Stimulated activated CD4-positive, alpha-beta T cell treated with anti-CD3 and anti-CD28 coated beads, Interleukin-15, amount 100 ng/mL, for 1 hour (primary cell): ENCODE results near the gene MAD2L1BP.
"Not testable (repeated sequence)": the region's sequence is repeated elsewhere in the genome, so short reads cannot be mapped to it uniquely, and the experiment has no call there.

Source experiments
- DNase-seq, 2 donors: peaks; one replicate each; pipeline ENCODE4 v3.0.0-alpha.2; 2020; ENCODE audit warnings: low read depth in 1 of 2, low spot score in 1 of 2

The MAD2L1BP gene, protein sequence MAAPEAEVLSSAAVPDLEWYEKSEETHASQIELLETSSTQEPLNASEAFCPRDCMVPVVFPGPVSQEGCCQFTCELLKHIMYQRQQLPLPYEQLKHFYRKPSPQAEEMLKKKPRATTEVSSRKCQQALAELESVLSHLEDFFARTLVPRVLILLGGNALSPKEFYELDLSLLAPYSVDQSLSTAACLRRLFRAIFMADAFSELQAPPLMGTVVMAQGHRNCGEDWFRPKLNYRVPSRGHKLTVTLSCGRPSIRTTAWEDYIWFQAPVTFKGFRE

DNA sequence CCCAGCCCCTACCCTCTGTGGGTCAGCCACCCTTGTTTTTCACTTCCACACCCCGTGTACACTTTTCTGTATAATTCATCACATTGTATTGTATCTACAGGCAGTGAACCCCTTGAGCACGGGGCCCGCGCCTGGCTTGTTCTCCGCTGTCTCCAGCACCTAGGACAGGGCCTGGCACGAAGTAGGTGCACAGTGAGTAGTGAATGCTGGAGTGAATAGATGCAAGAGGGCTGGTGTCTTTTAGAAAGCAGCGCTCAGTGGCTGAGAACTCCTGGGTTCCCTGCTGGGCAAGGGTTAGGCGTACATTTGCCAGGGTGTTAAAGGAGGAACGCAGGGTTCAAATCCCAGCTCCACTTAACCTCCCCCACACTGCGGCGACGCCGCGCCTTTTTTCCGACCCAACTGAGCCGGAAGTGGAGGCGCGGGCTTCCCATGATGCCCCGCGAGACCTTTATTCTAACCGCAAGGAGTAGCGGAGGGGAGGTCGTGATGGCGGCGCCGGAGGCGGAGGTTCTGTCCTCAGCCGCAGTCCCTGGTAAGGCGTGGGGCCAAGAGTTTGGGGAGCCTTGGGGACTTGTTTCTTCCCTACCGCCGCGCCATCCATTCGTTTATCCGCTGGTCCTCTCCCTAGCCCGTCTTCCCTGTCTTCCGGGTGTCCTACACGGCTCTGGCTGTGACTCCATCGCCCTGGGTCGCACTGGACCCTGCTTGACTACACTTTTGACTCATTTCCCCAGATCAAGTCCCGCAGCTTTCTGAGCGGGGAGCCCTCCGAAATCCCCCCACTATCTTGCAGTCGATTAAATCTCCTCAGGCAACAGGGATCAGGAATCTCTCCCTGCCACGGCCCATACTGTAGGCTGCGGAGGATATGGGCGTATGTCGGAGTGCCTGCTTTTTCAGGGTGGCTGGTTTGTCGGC is at the start of gene MAD2L1BP:
Gene MAD2L1BP (plus strand): TSS at position 454 of the 921 bp plus-strand sequence. CDS start 36 bp downstream, at position 490.
- DNase-seq: peak; percentile 78 to 81

DNA sequence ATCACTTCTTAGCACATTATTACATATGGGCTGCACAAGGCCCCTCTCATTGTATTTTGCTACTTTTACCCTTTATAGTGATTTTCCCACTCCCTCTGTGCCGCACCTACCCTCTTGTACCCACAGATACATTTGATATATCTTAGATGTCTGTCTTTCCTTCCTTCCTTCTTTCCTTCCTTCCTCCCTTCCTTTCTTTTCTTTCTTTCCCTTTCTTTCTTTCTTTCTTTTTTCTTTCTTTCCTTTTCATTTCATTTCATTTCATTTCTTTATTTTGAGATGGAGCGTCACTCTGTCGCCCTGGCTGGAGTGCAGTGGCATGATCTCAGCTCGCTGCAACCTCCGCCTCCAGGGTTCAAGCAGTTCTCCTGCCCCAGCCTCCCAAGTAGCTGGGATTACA is 47.4 kb upstream of the MAD2L1BP start:
- no peak for DNase-seq

DNA sequence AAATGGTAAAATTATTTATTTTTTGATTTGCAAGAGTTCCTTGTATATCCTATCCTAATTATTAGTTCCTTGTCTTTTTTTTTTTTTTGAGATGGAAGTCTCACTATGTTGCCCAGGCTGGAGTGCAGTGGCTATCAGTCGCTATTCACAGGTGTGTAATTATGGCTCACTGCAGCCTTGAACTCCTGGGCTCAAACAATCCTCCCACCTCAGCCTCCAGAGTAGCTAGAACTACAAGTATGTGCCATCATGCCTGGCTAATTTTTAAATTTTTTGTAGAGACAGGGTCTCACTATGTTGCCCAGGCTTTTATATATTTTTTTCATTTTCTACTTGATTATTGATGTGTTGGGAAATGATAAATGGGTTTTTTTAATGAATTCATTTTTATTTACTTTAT is 46.1 kb upstream of the MAD2L1BP start:
- not testable (repeated sequence) for DNase-seq

DNA sequence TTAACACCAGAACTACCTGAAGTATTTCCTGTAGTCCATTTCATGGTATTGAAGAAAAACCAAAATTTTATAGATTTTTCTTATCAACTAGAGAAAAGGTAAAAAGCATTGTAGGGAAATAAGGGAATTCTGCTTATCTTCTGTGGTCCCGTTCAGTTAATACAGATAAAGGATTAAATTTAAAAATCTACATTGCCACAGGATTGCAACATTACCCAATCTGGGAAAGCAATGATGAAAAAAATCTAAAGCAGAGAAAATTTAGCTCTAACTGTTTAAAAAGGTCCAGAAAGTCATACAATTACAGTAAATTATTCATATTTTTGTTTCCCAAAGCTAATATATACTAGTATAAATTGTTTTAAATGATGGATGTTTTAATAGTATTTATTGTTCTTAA is 41.7 kb upstream of the MAD2L1BP start:
- DNase-seq: no peak

DNA sequence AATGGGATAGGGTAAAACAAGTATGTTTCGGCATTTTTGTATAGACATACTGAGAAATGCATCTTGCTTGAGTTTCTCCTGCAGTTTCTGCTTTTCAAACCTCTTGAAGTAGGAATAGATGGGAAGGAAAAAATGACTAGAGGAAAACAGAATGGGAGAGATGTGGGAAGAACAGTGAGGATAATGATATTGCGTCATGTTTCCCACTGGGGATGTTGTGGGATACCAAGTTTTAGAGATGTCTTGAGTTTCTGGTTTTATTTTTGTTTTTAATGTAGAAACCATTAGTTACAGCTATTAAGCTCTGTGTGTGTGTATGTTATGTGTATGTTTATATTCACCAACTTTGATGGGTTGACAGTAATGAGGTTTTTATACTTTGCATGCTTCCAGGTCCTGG is 35.0 kb upstream of the MAD2L1BP start:
- DNase-seq: no peak

DNA sequence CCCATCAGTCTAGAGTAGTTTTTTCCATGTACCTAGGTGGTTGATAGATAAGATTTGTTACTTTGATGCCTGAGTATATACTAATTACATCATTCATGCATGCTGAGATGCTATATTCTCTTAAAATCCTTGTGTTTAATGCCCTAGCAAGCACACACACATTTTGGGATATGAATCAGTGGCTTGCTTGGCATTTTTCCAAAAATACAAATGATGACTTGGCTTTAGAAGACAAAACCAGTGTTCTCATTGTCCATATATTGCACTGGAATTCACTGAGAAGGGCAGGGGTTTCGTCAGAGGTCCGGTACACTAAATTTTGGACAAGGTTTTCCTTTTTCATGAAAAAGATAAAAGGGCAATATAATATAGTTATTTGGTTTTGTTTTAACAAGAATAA is 31.5 kb upstream of the MAD2L1BP start:
- no peak for DNase-seq

DNA sequence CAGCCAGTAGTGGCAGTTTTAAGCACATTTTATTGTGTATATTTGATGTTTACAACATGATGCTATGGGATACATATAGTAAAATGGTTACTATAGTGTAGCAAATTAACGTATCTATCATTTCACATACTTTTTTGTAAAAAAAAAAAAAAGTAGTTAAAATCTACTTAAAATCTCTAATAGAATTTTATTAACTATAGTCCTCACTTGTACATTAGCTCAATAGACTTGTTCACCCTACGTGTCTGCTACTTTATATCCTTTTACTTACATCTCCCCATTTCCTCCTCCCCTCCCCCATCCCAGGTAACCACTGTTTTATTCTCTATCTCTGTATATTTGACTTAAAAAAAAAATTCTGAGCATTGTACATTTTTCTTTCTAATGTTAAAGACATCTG is 29.6 kb upstream of the MAD2L1BP start:
- DNase-seq: no peak

DNA sequence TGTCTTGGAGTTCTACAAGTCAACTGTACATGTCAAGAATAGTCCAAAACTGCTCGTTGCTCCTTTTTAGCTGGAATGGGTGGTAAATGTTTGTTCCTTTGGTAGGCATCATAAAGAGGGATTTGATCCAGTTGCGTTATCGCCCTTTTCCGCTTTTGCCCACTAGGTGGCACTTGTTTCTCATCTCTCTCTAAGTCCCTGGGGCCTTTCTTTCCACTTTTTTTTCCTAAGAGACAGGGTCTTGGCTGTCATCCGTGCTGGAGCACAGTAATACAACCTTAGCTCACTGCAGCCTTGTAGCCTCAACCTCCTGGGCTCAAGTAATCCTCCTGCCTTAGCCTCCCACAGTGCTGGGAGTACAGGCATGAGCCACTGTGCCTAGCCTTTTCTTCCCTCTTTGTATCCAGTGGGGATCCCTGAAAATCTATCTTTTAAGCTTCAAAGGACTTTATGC is 27.3 kb upstream of the MAD2L1BP start:
- DNase-seq: peak; percentile 13 to 40

DNA sequence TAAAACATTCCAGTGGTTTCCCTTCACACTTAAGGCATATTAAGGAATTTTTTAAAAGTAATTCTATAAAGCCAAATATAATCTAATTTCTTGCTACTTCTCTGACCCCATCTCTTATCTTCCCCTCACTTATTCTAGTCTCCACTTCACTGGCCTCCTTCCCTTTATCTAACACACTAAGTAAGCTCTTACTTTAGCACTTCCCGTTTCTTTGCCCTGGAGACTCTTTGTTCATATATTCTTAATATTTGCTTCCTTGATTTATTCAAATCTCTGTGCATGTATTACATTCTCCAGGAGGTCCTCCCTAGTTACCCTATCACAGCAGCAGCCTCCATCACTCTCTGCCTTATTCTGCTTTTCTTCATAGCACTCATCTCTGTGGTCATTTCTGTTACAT is 26.8 kb upstream of the MAD2L1BP start:
- DNase-seq: no peak

DNA sequence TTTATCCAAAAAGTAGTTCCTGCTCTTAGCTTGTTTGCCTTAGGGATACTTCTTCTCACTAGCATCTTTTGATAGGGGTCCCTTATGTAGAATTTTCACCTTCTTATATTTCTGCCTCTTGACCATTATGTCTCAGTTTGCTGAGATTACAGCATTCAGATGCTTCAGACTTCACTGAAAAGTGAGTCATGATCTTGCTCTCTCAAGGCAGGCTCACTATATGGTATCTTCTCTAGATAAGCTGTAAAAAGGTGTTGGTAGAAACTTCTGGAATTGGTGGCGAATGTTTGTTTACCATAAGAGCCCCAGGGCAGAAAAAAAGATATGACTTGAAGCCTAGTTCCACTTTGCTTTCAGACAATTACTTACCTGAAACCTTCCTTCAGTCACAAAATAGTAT is 26.2 kb upstream of the MAD2L1BP start:
- no peak for DNase-seq

DNA sequence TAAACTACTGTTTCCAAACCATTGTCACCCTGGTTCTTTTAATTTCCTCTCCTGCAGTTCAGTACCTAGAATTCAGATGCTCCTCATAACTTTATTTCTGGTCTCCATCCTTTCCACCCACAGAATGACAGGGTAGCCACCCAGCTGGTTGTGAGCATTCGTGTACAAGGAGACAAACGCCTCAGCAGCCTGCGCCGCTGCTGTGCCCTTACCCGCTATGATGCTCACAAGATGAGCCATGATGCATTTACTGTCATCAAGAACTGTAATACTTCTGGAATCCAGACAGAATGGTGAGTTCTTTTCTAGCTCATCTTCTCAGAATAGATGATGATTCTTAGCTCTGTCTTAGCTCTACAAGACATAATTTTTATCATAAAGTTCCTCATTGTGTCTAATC is 25.2 kb upstream of the MAD2L1BP start:
- DNase-seq: no peak

DNA sequence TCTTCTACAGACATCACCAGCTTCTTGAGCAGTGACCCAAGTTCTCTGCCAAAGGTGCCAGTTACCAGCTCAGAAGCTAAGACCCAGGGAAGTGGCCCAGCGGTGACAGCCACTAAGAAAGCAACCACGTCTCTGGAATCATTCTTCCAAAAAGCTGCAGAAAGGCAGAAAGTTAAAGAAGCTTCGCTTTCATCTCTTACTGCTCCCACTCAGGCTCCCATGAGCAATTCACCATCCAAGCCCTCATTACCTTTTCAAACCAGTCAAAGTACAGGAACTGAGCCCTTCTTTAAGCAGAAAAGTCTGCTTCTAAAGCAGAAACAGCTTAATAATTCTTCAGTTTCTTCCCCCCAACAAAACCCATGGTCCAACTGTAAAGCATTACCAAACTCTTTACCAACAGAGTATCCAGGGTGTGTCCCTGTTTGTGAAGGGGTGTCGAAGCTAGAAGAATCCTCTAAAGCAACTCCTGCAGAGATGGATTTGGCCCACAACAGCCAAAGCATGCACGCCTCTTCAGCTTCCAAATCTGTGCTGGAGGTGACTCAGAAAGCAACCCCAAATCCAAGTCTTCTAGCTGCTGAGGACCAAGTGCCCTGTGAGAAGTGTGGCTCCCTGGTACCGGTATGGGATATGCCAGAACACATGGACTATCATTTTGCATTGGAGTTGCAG is 21.8 kb upstream of the MAD2L1BP start:
- DNase-seq: no peak

DNA sequence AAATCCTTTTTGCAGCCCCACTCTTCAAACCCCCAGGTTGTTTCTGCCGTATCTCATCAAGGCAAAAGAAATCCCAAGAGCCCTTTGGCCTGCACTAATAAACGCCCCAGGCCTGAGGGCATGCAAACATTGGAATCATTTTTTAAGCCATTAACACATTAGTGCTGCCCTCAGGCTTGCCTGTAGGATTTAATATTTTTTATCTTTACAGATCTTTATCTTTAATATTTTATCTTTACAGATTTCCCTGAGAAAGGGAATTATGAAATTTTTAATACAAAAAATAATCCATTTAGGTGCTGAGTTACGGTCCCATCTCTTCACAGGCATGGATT is 21.3 kb upstream of the MAD2L1BP start:
- DNase-seq: no peak

DNA sequence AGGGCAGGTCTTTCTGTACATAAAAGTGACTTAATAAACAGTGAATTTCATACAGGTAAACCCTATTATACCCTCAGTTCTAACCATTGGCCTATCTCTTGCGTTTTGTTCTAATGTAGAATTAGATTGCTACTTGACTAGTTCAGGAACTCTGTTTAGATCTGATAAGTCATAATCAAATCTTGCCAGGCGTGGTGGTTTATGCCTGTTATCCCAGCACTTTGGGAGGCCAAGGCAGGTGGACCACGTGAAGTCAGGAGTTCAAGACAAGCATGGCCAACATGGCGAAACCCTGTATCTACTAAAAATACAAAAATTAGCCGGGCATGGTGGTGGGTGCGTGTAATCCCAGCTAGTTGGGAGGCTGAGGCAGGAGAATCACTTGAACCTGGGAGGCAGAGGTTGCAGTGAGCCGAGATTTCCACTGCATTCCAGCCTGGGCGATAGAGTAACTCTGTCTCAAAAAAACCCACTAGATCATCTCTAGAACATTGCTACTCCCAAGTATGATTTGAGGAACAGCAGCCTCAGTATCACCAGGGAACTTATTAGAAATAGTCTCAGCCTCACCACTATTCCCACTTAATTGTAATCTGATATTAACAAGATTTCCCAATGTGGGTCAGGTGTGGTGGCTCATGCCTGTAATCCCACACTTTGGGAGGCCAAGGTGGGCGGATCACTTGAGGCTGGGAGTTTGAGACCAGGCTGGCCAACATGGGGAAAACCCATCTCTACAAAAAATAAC is 18.7 kb upstream of the MAD2L1BP start:
- no peak for DNase-seq

DNA sequence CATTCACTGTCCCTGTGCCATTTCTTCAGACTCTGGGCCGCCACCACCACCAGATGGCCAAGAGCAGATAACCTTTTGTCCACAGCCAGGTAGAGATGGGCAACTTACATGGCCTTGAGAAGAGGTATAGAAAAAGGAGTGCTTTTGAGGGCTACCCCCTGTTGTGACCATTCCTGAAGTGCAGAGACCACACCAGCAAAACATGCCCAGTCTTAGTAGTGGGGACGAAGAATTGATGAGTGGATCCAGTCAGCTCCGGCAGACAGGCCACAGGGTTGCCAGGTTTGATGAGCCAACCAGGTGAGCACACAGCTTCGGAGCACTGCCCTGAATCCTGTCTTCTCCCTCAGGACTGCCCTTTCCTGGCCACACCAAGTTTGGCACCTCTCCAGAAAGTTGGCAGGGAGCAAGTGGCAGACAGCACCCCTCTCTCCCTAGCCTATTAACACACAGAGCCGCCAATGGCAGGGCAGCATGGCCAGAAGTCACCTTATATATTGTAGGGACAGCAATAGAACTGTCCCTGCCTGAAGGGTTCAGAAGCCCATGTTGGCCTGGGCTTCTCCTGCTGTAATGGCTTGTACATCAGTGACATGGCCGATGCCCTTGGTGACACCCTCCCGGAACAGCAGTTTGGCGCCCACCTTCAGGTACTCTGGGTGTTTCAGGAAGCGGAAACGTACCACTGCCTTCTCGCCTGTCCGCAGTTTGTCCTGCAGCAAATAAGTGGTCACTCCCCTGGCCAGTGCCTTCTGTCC is 14.4 kb upstream of the MAD2L1BP start:
- no peak for DNase-seq

DNA sequence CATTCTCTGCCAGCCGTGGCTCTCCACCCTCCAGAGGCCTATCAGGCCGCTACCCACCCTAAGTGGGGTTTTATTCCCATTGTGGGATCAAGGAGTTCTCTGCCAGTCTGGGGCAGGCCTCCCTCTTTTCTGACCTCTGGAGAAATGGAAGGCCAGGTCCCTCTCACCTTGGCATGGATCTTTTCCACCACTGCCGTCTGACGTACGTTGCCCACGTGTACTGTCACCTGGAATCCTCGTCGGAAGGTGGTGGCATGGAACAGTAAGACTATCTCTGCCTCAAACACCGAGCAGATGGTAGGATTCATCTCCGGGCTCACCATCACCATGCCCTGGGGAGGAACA is 13.8 kb upstream of the MAD2L1BP start:
- DNase-seq: no peak

DNA sequence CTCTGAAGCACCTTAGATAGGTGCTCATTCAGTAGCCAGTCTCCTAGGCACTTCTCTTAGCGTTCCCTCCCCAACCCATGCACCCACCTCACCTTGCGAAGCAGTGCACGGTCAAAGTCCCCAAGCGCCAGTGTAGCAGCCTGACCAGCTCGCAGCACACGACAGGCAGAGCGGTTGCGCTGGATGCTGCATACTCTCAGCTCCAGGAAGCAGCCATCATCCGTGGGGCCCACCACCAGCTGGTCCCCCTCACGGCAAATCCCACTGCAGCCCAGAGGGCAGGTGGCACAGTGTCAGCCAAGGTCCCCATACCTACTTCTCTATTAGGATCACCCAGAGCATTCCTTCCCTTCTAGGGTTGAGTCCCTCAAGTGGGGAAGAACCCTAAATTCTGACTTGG is 13.1 kb upstream of the MAD2L1BP start:
- no peak for DNase-seq

DNA sequence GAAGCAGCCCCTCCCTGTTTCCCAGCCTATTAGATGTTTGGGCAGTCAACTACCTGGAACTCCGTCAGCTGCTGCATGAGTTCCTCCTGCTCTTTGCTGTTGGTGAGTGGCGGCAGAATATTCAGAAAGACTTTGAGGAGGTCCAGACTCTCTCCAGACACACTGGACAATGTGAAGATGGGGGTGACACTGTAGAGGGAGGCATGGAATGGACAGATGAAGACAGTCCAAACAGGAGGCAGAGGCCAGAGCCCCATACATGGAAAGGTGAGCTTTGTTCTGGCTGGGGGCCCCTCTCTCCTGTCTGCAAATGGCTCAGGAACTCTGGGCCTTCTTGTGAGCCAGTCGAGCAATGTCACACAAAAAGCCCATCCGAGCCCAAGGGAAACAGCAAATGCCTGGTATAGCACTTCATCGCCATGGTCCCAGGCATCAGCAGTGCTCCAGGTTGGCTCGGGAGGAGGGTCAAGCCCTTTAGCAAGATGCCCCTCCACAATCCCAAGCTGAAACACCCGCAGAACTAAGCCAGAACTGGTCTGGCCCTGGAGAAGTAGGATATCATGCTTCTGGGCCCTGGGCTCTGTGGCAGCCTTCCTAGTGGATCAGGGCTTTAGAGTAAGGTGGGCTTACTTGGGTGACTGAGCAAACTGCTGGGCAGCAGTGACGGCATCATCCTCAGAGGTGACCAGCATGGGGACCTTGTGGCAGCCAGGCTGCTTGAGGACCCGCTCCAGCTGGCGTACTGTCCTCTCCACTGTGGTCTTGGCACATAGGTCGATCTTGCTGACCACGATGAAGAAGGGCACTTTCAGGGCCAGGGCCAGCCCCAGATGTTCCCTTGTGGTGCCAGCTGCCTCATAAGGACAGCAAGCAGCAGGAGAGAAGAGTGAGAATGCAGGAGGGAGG is 11.5 kb upstream of the MAD2L1BP start:
- DNase-seq: no peak

DNA sequence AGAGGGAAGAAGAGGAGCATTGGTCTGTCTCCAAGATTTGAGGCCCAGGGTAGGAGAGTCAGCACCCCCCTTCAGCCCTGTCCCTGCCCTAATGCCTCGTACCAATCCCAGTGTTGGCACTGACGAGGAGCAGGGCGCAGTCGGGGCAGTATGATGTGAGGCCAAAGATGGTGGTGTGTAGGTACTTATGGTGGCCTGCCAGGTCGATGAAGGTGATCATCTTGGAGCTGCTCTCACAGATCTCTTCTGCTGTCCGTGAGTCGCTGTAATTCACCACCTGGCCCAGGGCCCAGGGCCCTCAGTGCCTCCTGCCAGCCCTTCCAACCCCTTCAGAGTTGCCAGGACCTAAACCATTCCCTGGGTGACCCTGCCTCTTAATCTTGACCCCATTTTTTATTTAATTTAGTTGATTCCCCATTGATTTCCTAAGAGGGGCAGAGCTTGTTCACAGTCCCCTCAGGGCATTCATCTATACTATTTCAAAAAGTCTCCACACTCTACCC is 10.8 kb upstream of the MAD2L1BP start:
- DNase-seq: no peak
